WERI-Rb-1 (cell line): ENCODE data around the gene LEF1.

Experiments
- DNase-seq: peaks from one replicate; pipeline ENCODE4 v3.0.0-alpha.2; 2020
- H3K27ac ChIP-seq: fragments of 250-450 bp; sonication (Bioruptor Pico); 2 replicates; pipeline ENCODE4 v1.5.1; 2020; ENCODE audit warnings: mild to moderate bottlenecking, moderate library complexity
- H3K27me3 ChIP-seq: fragments of 250-450 bp; sonication (Bioruptor Pico); 2 replicates; pipeline ENCODE4 v1.5.1; 2021; ENCODE audit warnings: mild to moderate bottlenecking, low read depth, moderate library complexity; ENCODE audit not compliant: insufficient read depth, severe bottlenecking
- H3K36me3 ChIP-seq: fragments of 250-450 bp; sonication (Bioruptor Pico); 2 replicates; pipeline ENCODE4 v1.5.1; 2020; ENCODE audit warnings: mild to moderate bottlenecking, moderate library complexity
- H3K4me3 ChIP-seq: 2 replicates; pipeline ENCODE4 v1.5.1; 2011; ENCODE audit warnings: low read depth, mild to moderate bottlenecking, control low read depth, low read length
- H3K9me3 ChIP-seq: fragments of 250-450 bp; sonication (Bioruptor Pico); 2 replicates; pipeline ENCODE4 v1.5.1; 2021; ENCODE audit warnings: mild to moderate bottlenecking, moderate library complexity; ENCODE audit not compliant: severe bottlenecking
- CTCF ChIP-seq: IDR thresholded peaks from 2 replicates; pipeline ENCODE4 v1.5.1; 2011; ENCODE audit warnings: low read depth, mild to moderate bottlenecking, control low read depth, inconsistent platforms, low read length

The LEF1 gene

GRCh38 chr4:108188770-108189169 lies 20.0 kb upstream of the LEF1 start:
- Histone ChIP-seq H3K27ac (no peak overlapping the region), H3K36me3 (no peaks in the 10 kb centered on the region), H3K9me3 (no peaks in the 10 kb centered on the region), H3K27me3 (peaks cover 16% of the 10 kb centered on the region), H3K4me3 (no peak overlapping the region)
- no peak for DNase-seq
- TF ChIP-seq CTCF = no peak

GRCh38 chr4:108185252-108185651 lies 16.5 kb upstream of the LEF1 start:
- TF ChIP-seq CTCF = no peak
- Histone ChIP-seq H3K9me3 (no peaks in the 10 kb centered on the region), H3K36me3 (no peaks in the 10 kb centered on the region), H3K27ac (no peak overlapping the region), H3K27me3 (peaks cover 22% of the 10 kb centered on the region), H3K4me3 (no peak overlapping the region)
- DNase-seq = no peak

GRCh38 chr4:108184453-108185049 lies 15.8 kb upstream of the LEF1 start:
- H3K36me3 ChIP-seq = no peaks in the 10 kb centered on the region
- no peak overlapping the region for H3K4me3 ChIP-seq
- H3K27ac ChIP-seq = no peak overlapping the region
- H3K27me3 ChIP-seq = peaks cover 18% of the 10 kb centered on the region
- TF ChIP-seq CTCF = no peak
- no peaks in the 10 kb centered on the region for H3K9me3 ChIP-seq
- DNase-seq = no peak

- no peaks in the 10 kb centered on the region for H3K36me3 ChIP-seq
Observed at GRCh38 chr4:108181704-108182103, 13.0 kb upstream of the LEF1 start.

GRCh38 chr4:108180513-108180912 lies 11.8 kb upstream of the LEF1 start:
- no peak for DNase-seq
- Histone ChIP-seq H3K9me3 (no peaks in the 10 kb centered on the region), H3K36me3 (no peaks in the 10 kb centered on the region), H3K27ac (no peak overlapping the region), H3K4me3 (no peak overlapping the region), H3K27me3 (peaks cover 14% of the 10 kb centered on the region)
- TF ChIP-seq CTCF = no peak

More at GRCh38 chr4:108181704-108182103, 13.0 kb upstream of the LEF1 start:
- H3K4me3 ChIP-seq = no peak overlapping the region
- H3K27me3 ChIP-seq = peaks cover 8% of the 10 kb centered on the region
- TF ChIP-seq CTCF = peak; percentile 44; the same call in 1 of the 2 replicates
- peak; percentile 22 for DNase-seq
- H3K27ac ChIP-seq = no peak overlapping the region
- no peaks in the 10 kb centered on the region for H3K9me3 ChIP-seq

- TF ChIP-seq CTCF = no peak
- no peak for DNase-seq
- Histone ChIP-seq H3K36me3 (no peaks in the 10 kb centered on the region), H3K4me3 (no peak overlapping the region), H3K27ac (no peak overlapping the region), H3K27me3 (peaks cover 46% of the 10 kb centered on the region), H3K9me3 (no peaks in the 10 kb centered on the region)
Observed at GRCh38 chr4:108175966-108176365, 7.2 kb upstream of the LEF1 start.
